Osteoblast (primary cell): ENCODE data around the gene RPL19. TPM values are rescaled to one million over a fixed set of nuclear protein-coding genes. Genes with fewer than 3 reads are reported as not detected.

ENCODE experiments used
- DNase-seq: peaks from one replicate; pipeline ENCODE4 v3.0.0; 2011; ENCODE audit warnings: low spot score, mixed read lengths; ENCODE audit not compliant: insufficient read length; ENCODE audit errors: missing footprints
- H2AFZ ChIP-seq: 2 replicates; pipeline ENCODE4 v1.6.0; 2011; ENCODE audit warnings: mild to moderate bottlenecking, low read length
- H3K27ac ChIP-seq: 2 replicates; pipeline ENCODE4 v1.5.1; 2011; ENCODE audit warnings: mild to moderate bottlenecking, low read depth, low read length, moderate library complexity
- H3K27me3 ChIP-seq: 2 replicates; pipeline ENCODE4 v1.6.0; 2012; ENCODE audit warnings: mild to moderate bottlenecking, control low read depth, inconsistent platforms, low read length, moderate library complexity; ENCODE audit not compliant: insufficient read depth
- H3K36me3 ChIP-seq: 2 replicates; pipeline ENCODE4 v1.5.1; 2011; ENCODE audit warnings: mild to moderate bottlenecking, low read length, control low read depth, moderate library complexity; ENCODE audit not compliant: insufficient read depth
- H3K4me1 ChIP-seq: 2 replicates; pipeline ENCODE4 v1.5.1; 2011; ENCODE audit warnings: mild to moderate bottlenecking, low read length, control low read depth, moderate library complexity; ENCODE audit not compliant: insufficient read depth
- H3K4me2 ChIP-seq: 2 replicates; pipeline ENCODE4 v1.6.0; 2011; ENCODE audit warnings: mild to moderate bottlenecking, low read length; ENCODE audit not compliant: insufficient read depth
- H3K4me3 ChIP-seq: fragments of 200-600 bp; sonication (generic); 3 replicates; pipeline ENCODE4 v1.5.1; 2012; ENCODE audit warnings: mild to moderate bottlenecking, low read length, inconsistent platforms; ENCODE audit not compliant: insufficient read depth
- H3K79me2 ChIP-seq: 2 replicates; pipeline ENCODE4 v1.6.0; 2012; ENCODE audit warnings: mild to moderate bottlenecking, low read length, control low read depth, inconsistent platforms; ENCODE audit not compliant: insufficient read depth
- H3K9me3 ChIP-seq: 2 replicates; pipeline ENCODE4 v1.5.1; 2011; ENCODE audit warnings: low read depth, low read length, control low read depth
- H4K20me1 ChIP-seq: 2 replicates; pipeline ENCODE4 v1.6.0; 2012; ENCODE audit warnings: mild to moderate bottlenecking, low read length, control low read depth; ENCODE audit not compliant: insufficient read depth
- total RNA-seq: library from RNA; depleted of rRNA; stranded (reverse); fragments of >200 nt; gene quantifications from 2 replicates; pipeline ENCODE4 v1.2.3, GENCODE V29; 2012
- TF ChIP-seq, protein P1 (sequence below): IDR thresholded peaks from 2 replicates; pipeline ENCODE4 v1.5.1; 2011; ENCODE audit warnings: mild to moderate bottlenecking, low read depth, low read length, moderate library complexity; ENCODE audit errors: extremely low read depth

Gene RPL19
- total RNA-seq, 1 donor, result 1,279 TPM

DNA sequence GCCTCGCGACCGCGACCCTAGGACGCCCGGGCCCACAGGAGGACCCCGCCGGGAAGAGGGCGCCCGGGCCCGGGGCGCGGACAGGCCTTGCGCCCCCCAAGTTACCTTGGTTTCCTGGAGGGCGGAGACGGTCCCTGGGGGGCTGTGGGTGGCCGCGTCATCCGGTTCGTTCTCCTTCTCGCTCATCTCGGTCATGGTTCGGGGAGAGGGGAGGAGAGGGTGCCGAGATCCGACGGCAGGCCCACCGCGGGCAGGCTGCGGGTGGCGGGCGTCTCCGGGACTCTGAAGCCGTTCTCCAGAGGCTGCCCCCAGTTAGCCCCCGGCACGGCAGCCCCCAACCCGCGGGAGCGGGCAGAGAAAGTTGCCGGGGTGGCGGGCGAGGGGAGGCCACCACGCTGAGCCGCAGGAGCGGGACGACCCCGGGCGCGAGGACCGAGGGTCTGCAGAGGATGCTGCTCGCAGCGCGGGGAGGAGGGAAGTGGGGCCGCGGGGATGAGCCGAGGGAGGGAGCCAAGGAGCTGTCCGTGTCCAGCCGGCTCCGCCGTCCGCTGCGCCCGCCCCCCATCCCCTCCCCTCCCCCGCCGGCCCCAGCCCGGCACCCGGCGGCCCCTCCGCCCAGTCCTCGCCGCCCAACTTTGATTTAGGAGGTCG is 25.4 kb downstream of the RPL19 start, which contains the start of gene STAC2:
STAC2 (minus strand) TSS at position 638 of the 651 bp plus-strand sequence; CDS start at position 195, 443 bp downstream.
- Histone ChIP-seq H3K27me3 (peaks cover 12% of the 10 kb centered on the region), H3K27ac (no peak within 1 kb of the TSS), H3K36me3 (no peaks in the 10 kb centered on the region), H3K79me2 (no peaks in the 10 kb centered on the region), H3K9me3 (no peaks in the 10 kb centered on the region), H2AFZ (no peak within 1 kb of the TSS), H3K4me2 (peak within 1 kb of the TSS; percentile 80), H3K4me3 (peak within 1 kb of the TSS; percentile 60), H3K4me1 (peaks cover 25% of the 10 kb centered on the region), H4K20me1 (peaks cover 4% of the 10 kb centered on the region)
- peak; percentile 87 for DNase-seq
- TF ChIP-seq, protein P1, sequence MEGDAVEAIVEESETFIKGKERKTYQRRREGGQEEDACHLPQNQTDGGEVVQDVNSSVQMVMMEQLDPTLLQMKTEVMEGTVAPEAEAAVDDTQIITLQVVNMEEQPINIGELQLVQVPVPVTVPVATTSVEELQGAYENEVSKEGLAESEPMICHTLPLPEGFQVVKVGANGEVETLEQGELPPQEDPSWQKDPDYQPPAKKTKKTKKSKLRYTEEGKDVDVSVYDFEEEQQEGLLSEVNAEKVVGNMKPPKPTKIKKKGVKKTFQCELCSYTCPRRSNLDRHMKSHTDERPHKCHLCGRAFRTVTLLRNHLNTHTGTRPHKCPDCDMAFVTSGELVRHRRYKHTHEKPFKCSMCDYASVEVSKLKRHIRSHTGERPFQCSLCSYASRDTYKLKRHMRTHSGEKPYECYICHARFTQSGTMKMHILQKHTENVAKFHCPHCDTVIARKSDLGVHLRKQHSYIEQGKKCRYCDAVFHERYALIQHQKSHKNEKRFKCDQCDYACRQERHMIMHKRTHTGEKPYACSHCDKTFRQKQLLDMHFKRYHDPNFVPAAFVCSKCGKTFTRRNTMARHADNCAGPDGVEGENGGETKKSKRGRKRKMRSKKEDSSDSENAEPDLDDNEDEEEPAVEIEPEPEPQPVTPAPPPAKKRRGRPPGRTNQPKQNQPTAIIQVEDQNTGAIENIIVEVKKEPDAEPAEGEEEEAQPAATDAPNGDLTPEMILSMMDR, result no peak

DNA sequence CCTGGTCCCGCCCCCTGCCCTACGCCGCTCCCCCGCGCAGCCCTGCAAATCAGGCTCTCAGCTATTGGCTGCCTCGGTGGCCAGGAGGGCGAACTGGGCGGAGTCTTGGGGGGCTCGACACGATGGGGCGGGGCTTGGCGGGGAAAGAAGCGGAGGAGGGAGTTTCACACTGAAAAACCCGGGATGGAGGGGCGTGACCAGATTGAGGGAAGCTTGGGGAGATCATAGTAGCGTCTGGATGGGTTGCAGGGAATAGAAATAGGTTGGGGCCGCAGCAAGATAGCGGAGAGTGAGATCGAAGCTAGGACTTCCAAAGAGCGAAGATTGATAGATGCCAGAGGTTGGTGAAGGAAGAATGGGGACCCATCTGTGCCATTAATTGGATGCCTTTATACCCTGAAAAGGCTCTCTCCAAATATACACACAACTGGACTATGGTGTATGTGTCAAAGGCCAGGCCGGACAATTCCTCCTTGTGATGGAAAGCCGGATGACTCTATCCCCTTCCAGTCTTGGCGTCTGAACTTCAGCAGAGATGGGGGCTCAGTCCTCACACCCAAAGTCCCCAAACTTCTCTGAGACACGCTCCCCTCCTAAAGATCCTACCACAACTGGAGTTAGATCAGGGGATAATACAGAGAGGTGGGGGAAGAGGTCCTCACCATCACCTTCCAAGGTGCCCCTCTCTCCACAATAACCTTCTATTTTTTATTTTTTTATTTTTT is 26.0 kb downstream of the RPL19 start:
- peak overlapping the region; percentile 60 for H3K4me3 ChIP-seq
- peaks cover 4% of the 10 kb centered on the region for H4K20me1 ChIP-seq
- H3K36me3 ChIP-seq, result no peaks in the 10 kb centered on the region
- no peaks in the 10 kb centered on the region for H3K79me2 ChIP-seq
- H3K9me3 ChIP-seq, result no peaks in the 10 kb centered on the region
- DNase-seq, result peak; percentile 95
- H3K4me2 ChIP-seq, result peak overlapping the region; percentile 80
- no peak overlapping the region for H3K27ac ChIP-seq
- H3K4me1 ChIP-seq, result peaks cover 31% of the 10 kb centered on the region
- H3K27me3 ChIP-seq, result peaks cover 12% of the 10 kb centered on the region
- TF ChIP-seq, protein P1, result no peak
- no peak overlapping the region for H2AFZ ChIP-seq

DNA sequence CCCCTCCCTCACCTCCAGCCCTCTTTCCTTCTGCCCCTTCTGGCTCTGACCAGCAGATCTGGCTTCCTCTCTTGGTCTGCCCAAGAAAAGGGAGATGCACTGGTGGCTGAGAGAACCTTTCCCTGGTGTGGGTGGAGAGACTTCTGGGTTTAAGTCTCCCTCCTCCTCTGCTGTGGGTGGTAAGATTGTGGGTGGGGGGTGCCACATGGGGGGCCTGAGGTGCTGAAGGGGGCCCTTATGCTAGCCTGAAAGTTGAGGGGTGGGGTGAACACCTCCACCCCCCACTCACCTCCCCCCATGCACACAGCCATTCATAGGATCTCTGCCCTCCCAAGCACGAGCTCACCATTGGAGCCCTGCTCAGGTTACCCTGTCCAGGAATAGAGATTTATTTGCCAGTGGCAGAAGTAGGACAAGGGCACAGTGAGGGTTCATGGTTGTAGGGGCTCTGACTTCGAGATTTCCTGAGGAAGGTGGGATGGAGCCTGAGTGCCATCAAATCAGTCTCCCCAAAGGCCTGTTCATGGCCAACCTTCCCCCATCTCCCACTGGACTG is 27.4 kb downstream of the RPL19 start:
- no peak overlapping the region for H3K27ac ChIP-seq
- H3K4me3 ChIP-seq, result no peak overlapping the region
- TF ChIP-seq, protein P1, result no peak
- H3K36me3 ChIP-seq, result no peaks in the 10 kb centered on the region
- H3K4me1 ChIP-seq, result peaks cover 40% of the 10 kb centered on the region
- no peak overlapping the region for H3K4me2 ChIP-seq
- no peak overlapping the region for H2AFZ ChIP-seq
- H4K20me1 ChIP-seq, result peaks cover 4% of the 10 kb centered on the region
- no peaks in the 10 kb centered on the region for H3K9me3 ChIP-seq
- peaks cover 12% of the 10 kb centered on the region for H3K27me3 ChIP-seq
- peak; percentile 82 for DNase-seq
- H3K79me2 ChIP-seq, result no peaks in the 10 kb centered on the region
